ENCODE results near the gene DMD.

Gene DMD

DNA sequence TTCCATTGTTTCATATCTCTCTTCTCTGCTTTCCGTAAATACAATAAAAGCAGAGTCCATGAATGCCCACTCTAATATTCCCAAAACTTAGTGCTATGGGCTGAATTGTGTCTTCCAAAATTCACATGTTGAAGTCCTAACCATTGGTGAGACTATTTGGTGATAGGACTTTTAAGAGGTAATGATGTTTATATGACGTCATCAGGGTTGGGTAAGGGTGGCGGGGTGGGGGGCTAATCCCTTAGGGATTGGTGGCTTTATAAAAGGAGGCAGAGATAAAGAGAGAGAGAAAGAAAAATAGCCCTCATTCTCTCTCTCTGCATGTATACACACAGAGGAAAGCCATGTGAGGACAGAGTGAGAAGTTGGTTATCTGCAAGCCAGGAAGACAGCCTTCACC is 722.2 kb downstream of the DMD start:
- TF ChIP-seq, protein P1, sequence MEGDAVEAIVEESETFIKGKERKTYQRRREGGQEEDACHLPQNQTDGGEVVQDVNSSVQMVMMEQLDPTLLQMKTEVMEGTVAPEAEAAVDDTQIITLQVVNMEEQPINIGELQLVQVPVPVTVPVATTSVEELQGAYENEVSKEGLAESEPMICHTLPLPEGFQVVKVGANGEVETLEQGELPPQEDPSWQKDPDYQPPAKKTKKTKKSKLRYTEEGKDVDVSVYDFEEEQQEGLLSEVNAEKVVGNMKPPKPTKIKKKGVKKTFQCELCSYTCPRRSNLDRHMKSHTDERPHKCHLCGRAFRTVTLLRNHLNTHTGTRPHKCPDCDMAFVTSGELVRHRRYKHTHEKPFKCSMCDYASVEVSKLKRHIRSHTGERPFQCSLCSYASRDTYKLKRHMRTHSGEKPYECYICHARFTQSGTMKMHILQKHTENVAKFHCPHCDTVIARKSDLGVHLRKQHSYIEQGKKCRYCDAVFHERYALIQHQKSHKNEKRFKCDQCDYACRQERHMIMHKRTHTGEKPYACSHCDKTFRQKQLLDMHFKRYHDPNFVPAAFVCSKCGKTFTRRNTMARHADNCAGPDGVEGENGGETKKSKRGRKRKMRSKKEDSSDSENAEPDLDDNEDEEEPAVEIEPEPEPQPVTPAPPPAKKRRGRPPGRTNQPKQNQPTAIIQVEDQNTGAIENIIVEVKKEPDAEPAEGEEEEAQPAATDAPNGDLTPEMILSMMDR (IDR thresholded peaks at IDR 0.05; ENCODE audit: unreplicated experiment in 3 of 3), result no peak
- Mint-ChIP-seq H3K27ac (no peak overlapping the region), H3K4me3 (no peak overlapping the region), H3K27me3 (ENCODE audit: low read depth) (no peaks in the 10 kb centered on the region), H3K4me1 (no peaks in the 10 kb centered on the region), H3K9me3 (no peaks in the 10 kb centered on the region), H3K36me3 (ENCODE audit: low read depth) (no peaks in the 10 kb centered on the region)

DNA sequence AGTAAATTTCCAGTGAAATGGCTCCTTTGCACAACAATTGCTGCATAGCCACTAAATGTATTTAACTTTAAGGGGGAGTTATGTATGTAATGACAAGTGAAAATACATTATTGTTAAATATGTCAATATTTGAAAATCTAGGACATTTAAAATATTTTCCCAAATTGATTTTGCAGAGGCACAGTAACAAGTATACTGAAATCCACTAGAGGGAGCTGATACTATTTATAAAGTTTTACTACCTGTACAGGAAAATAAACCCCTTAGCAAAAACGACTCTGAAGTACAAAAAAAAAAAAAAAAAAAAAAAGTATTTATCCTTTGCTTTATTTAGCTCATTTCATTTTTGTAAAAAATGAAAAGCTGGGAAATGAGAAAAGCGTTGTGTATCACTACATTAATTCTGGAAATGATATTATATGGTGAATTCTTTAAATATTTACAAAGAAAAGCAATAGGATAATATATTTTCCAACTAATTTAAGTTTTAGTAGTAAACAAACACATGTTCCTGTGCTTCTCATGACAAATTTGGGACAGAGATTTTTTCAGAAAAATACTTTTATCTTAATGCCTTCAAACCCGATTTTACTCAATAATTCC is 727.7 kb downstream of the DMD start:
- Mint-ChIP-seq H3K9me3 (no peaks in the 10 kb centered on the region), H3K4me3 (no peak overlapping the region), H3K27me3 (ENCODE audit: low read depth) (no peaks in the 10 kb centered on the region), H3K4me1 (no peaks in the 10 kb centered on the region), H3K27ac (no peak overlapping the region), H3K36me3 (ENCODE audit: low read depth) (no peaks in the 10 kb centered on the region)
- TF ChIP-seq, protein P1 (IDR thresholded peaks at IDR 0.05; ENCODE audit: unreplicated experiment in 3 of 3), result peak; percentile 30 to 56 (median 37)

DNA sequence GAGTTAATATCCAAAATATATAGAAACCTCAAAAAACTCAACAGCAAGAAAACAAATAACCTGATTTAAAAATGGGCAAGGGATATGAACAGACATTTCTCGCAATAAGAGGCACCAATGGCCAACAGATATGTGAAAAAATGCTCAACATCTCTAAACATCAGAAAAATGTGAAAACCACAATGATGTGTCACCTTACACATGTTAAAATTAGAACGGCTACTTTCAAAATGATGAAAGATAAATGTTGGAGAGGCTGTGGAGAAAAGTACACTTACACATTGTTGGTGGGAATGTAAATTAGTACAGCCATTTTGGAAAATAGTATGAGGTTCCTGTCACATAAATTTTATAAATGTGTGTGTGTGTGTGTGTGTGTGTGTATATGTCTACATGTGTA is 731.3 kb downstream of the DMD start:
- H3K4me1 Mint-ChIP-seq, result no peaks in the 10 kb centered on the region
- H3K36me3 Mint-ChIP-seq (ENCODE audit: low read depth), result no peaks in the 10 kb centered on the region
- TF ChIP-seq, protein P1 (IDR thresholded peaks at IDR 0.05; ENCODE audit: unreplicated experiment in 3 of 3), result no peak
- no peaks in the 10 kb centered on the region for H3K27me3 Mint-ChIP-seq (ENCODE audit: low read depth)
- no peak overlapping the region for H3K27ac Mint-ChIP-seq
- H3K4me3 Mint-ChIP-seq, result no peak overlapping the region
- H3K9me3 Mint-ChIP-seq, result no peaks in the 10 kb centered on the region

DNA sequence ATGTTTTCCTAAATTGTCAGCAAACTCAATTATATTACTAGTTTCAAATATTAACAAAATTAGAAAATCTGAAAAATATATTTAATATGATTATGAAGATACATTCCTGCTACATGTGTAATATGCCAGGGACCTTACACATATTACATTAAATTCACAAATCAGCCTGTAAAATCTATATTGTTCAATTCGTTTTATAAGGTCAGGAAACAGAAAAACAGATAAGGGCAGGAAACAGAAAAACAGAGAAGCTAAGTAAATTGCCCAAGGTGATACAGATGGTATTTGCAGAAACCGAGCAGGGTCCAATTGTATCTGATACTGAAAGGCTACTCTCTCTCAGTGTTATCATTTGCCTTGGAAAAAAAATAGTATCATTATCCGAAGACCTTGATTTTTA is 739.0 kb downstream of the DMD start:
- H3K4me3 Mint-ChIP-seq, result no peak overlapping the region

DNA sequence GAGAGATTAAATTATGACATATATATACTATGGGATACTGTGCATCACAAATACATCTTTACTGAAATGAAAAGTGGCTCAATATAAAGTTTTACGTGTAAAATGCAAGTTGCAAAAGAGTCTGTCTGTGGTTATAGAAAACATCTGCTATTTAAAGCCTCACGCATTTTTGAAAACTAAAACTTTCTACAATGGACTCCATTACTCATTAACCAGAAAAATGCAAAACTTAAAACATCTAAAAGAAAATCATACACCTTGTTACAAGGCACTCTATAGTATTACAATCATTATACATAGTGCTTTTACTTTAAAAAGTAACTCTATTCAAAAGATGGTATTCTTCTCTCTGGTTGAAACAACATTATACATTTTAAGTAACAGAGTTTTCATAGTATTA is 755.6 kb downstream of the DMD start:
- H3K36me3 Mint-ChIP-seq (ENCODE audit: low read depth), result no peaks in the 10 kb centered on the region
- TF ChIP-seq, protein P1 (IDR thresholded peaks at IDR 0.05; ENCODE audit: unreplicated experiment in 3 of 3), result no peak
- no peaks in the 10 kb centered on the region for H3K27me3 Mint-ChIP-seq (ENCODE audit: low read depth)
- no peak overlapping the region for H3K27ac Mint-ChIP-seq
- H3K9me3 Mint-ChIP-seq, result no peaks in the 10 kb centered on the region
- no peaks in the 10 kb centered on the region for H3K4me1 Mint-ChIP-seq
- no peak overlapping the region for H3K4me3 Mint-ChIP-seq

More for the DNA sequence above, 739.0 kb downstream of the DMD start:
- Mint-ChIP-seq H3K36me3 (ENCODE audit: low read depth) (no peaks in the 10 kb centered on the region), H3K4me1 (no peaks in the 10 kb centered on the region), H3K27ac (no peak overlapping the region), H3K27me3 (ENCODE audit: low read depth) (no peaks in the 10 kb centered on the region), H3K9me3 (no peaks in the 10 kb centered on the region)
- TF ChIP-seq, protein P1 (IDR thresholded peaks at IDR 0.05; ENCODE audit: unreplicated experiment in 3 of 3), result no peak

DNA sequence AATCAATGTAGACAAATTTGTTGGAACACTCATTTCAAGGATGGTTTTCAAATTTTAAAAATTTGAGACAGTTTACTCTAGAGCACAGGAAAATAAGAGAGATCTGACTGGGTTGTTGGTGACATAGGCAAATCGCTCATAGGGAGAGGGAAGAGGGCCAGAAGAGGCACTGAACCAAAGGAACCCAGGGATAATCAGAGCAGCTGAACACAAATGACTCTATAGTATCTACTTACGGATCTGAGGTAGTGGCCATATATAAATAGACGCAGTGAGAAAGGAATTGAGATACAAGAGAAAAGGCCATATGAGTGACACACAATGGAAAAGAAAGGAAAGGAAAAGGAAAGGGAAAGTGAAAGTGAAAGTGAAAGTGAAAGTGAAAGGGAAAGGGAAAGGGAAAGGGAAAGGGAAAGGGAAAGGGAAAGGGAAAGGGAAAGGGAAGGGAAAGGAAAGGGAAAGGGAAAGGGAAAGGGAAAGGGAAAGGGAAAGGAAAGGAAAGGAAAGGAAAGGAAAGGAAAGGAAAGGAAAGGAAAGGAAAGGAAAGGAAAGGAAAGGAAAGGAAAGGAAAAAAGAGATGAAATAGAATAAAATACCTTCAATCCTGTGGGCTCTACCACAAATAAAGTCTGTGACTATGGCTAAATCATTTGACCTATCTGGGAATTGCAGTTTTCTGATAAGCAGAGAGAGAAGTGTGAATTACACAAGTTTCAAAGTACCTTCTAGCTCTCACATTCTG is 759.2 kb downstream of the DMD start:
- no peaks in the 10 kb centered on the region for H3K27me3 Mint-ChIP-seq (ENCODE audit: low read depth)
- H3K36me3 Mint-ChIP-seq (ENCODE audit: low read depth), result no peaks in the 10 kb centered on the region
- no peak overlapping the region for H3K4me3 Mint-ChIP-seq
- H3K4me1 Mint-ChIP-seq, result no peaks in the 10 kb centered on the region
- H3K27ac Mint-ChIP-seq, result no peak overlapping the region
- TF ChIP-seq, protein P1 (IDR thresholded peaks at IDR 0.05; ENCODE audit: unreplicated experiment in 3 of 3), result no peak
- H3K9me3 Mint-ChIP-seq, result no peaks in the 10 kb centered on the region
